Neural cell (in vitro differentiated cells): ENCODE results near the gene EIF4H. TPM values are rescaled to one million over a fixed set of nuclear protein-coding genes. Genes with fewer than 3 reads are reported as not detected.

ENCODE experiments used
- H2AFZ ChIP-seq: fragments of 200-600, 300-800 bp; sonication (generic), shearing (Covaris generic); 2 replicates; pipeline ENCODE4 v1.6.0; 2014; ENCODE audit warnings: low read depth, mild to moderate bottlenecking, antibody characterized with exemption, low read length, moderate library complexity
- H3F3A ChIP-seq: fragments of 200-600 bp; shearing (Covaris generic); 2 replicates; pipeline ENCODE4 v1.6.1; 2016; ENCODE audit warnings: mild to moderate bottlenecking, moderate library complexity, mixed read lengths, antibody characterized with exemption, low read length; ENCODE audit not compliant: insufficient read depth, poor library complexity, severe bottlenecking
- H3K27ac ChIP-seq: fragments of 200-600, 300-800 bp; sonication (generic), shearing (Covaris generic); 2 replicates; pipeline ENCODE4 v1.5.1; 2014; ENCODE audit warnings: mild to moderate bottlenecking, low read length, moderate library complexity
- H3K27me3 ChIP-seq: fragments of 300-800, 200-600 bp; sonication (generic), shearing (Covaris generic); 2 replicates; pipeline ENCODE4 v1.6.0; 2014; ENCODE audit warnings: mild to moderate bottlenecking, low read depth, low read length, moderate library complexity; ENCODE audit not compliant: insufficient read depth
- H3K36me3 ChIP-seq: fragments of 300-800, 200-600 bp; sonication (generic), shearing (Covaris generic); 2 replicates; pipeline ENCODE4 v1.5.1; 2014; ENCODE audit warnings: mild to moderate bottlenecking, antibody characterized with exemption, low read length, moderate library complexity; ENCODE audit not compliant: insufficient read depth
- H3K4me2 ChIP-seq: fragments of 300-800, 200-600 bp; sonication (generic), shearing (Covaris generic); 2 replicates; pipeline ENCODE4 v1.6.0; 2014; ENCODE audit warnings: mild to moderate bottlenecking, low read length
- H3K4me3 ChIP-seq: fragments of 300-800, 200-600 bp; sonication (generic), shearing (Covaris generic); 2 replicates; pipeline ENCODE4 v1.5.1; 2014; ENCODE audit warnings: mild to moderate bottlenecking, low read length, moderate library complexity
- H3K79me2 ChIP-seq: fragments of 200-600 bp; shearing (Covaris generic); replicated peaks from 2 replicates; pipeline ENCODE4 v1.6.0; 2014; ENCODE audit warnings: mild to moderate bottlenecking, low read length, moderate library complexity; ENCODE audit not compliant: insufficient read depth
- H3K9ac ChIP-seq: fragments of 300-800, 200-600 bp; sonication (generic), shearing (Covaris generic); 2 replicates; pipeline ENCODE4 v1.6.1; 2016; ENCODE audit warnings: mild to moderate bottlenecking, low read length, mixed read lengths
- H3K9me2 ChIP-seq: fragments of 200-600 bp; shearing (Covaris generic); 2 replicates; pipeline ENCODE4 v1.6.1; 2016; ENCODE audit warnings: mild to moderate bottlenecking, low read length, mixed read lengths; ENCODE audit not compliant: insufficient read depth
- H3K9me3 ChIP-seq: fragments of 200-600, 300-800 bp; sonication (generic), shearing (Covaris generic); 2 replicates; pipeline ENCODE4 v1.6.1; 2016; ENCODE audit warnings: mild to moderate bottlenecking, mixed run types, low read length, moderate library complexity, mixed read lengths
- H4K20me1 ChIP-seq: fragments of 200-600 bp; shearing (Covaris generic); 2 replicates; pipeline ENCODE4 v1.6.1; 2016; ENCODE audit warnings: mild to moderate bottlenecking, mixed run types; ENCODE audit not compliant: insufficient read depth
- EP300 ChIP-seq: fragments of 450-650 bp; conservative IDR thresholded peaks from 2 replicates; pipeline ENCODE4 v1.6.1; 2014; ENCODE audit warnings: antibody characterized with exemption, mild to moderate bottlenecking, moderate library complexity; ENCODE audit not compliant: poor library complexity, severe bottlenecking
- EZH2 ChIP-seq: fragments of 200-600, 300-800 bp; shearing (Covaris generic), sonication (generic); IDR thresholded peaks from 2 replicates; pipeline ENCODE4 v1.6.1; 2014; ENCODE audit warnings: antibody characterized with exemption, low read length, borderline replicate concordance, mild to moderate bottlenecking; ENCODE audit not compliant: insufficient read depth, poor library complexity, severe bottlenecking
- MXI1 ChIP-seq: fragments of 450-650 bp; conservative IDR thresholded peaks from 2 replicates; pipeline ENCODE4 v1.6.1; 2014; ENCODE audit warnings: antibody characterized with exemption, mild to moderate bottlenecking; ENCODE audit not compliant: poor library complexity, severe bottlenecking
- POLR2AphosphoS5 ChIP-seq: IDR thresholded peaks from 2 replicates; pipeline ENCODE4 v1.6.1; 2012
- RAD21 ChIP-seq: fragments of 450-650 bp; conservative IDR thresholded peaks from 2 replicates; pipeline ENCODE4 v1.6.1; 2014; ENCODE audit warnings: antibody characterized with exemption, mild to moderate bottlenecking, moderate library complexity
- SMC3 ChIP-seq: fragments of 450-650 bp; conservative IDR thresholded peaks from 2 replicates; pipeline ENCODE4 v1.6.1; 2014; ENCODE audit warnings: antibody characterized with exemption, mild to moderate bottlenecking, moderate library complexity; ENCODE audit not compliant: poor library complexity
- TAF1 ChIP-seq: IDR thresholded peaks from 2 replicates; pipeline ENCODE4 v1.6.1; 2012; ENCODE audit warnings: low read depth
- polyA plus RNA-seq: library from polyadenylated mRNA; depleted of rRNA; stranded (reverse); fragments of >200 nt; gene quantifications from 2 replicates; pipeline ENCODE4 v1.2.3, GENCODE V29; 2014
- TF ChIP-seq, protein P1 (sequence below): IDR thresholded peaks from 2 replicates; pipeline ENCODE4 v1.6.1; 2012; ENCODE audit warnings: borderline replicate concordance
- TF ChIP-seq, protein P2 (sequence below): fragments of 450-650 bp; IDR thresholded peaks from 2 replicates; pipeline ENCODE4 v1.5.1; 2014; ENCODE audit warnings: antibody characterized with exemption, mild to moderate bottlenecking, moderate library complexity; ENCODE audit not compliant: poor library complexity, severe bottlenecking

EIF4H gene
- polyA plus RNA-seq, 1 donor from 2014 or later: 170 TPM

DNA sequence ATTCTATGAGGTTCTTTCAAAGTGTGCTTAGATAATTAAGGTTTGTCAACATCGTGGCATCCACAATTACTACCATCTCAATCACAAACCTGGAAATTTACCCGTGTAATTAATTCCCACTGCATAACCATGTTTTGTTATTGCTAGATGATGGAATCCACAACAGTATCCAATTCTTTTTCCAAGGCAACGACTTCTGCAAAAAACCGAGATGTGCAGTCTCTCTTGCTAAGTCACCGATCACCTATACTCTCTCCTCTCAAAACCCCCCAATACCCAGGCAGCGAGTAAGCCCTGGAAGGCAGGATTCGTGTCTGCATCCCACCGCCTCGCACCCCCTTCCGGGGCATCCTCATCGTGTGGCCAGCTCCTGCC is 678 bp upstream of the EIF4H start:
- TF ChIP-seq, protein P1, sequence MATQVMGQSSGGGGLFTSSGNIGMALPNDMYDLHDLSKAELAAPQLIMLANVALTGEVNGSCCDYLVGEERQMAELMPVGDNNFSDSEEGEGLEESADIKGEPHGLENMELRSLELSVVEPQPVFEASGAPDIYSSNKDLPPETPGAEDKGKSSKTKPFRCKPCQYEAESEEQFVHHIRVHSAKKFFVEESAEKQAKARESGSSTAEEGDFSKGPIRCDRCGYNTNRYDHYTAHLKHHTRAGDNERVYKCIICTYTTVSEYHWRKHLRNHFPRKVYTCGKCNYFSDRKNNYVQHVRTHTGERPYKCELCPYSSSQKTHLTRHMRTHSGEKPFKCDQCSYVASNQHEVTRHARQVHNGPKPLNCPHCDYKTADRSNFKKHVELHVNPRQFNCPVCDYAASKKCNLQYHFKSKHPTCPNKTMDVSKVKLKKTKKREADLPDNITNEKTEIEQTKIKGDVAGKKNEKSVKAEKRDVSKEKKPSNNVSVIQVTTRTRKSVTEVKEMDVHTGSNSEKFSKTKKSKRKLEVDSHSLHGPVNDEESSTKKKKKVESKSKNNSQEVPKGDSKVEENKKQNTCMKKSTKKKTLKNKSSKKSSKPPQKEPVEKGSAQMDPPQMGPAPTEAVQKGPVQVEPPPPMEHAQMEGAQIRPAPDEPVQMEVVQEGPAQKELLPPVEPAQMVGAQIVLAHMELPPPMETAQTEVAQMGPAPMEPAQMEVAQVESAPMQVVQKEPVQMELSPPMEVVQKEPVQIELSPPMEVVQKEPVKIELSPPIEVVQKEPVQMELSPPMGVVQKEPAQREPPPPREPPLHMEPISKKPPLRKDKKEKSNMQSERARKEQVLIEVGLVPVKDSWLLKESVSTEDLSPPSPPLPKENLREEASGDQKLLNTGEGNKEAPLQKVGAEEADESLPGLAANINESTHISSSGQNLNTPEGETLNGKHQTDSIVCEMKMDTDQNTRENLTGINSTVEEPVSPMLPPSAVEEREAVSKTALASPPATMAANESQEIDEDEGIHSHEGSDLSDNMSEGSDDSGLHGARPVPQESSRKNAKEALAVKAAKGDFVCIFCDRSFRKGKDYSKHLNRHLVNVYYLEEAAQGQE: no peak
- TF ChIP-seq SMC3 (no peak), POLR2AphosphoS5 (no peak), MXI1 (no peak), EZH2 (no peak), RAD21 (no peak), TAF1 (no peak), EP300 (no peak)
- TF ChIP-seq, protein P2, sequence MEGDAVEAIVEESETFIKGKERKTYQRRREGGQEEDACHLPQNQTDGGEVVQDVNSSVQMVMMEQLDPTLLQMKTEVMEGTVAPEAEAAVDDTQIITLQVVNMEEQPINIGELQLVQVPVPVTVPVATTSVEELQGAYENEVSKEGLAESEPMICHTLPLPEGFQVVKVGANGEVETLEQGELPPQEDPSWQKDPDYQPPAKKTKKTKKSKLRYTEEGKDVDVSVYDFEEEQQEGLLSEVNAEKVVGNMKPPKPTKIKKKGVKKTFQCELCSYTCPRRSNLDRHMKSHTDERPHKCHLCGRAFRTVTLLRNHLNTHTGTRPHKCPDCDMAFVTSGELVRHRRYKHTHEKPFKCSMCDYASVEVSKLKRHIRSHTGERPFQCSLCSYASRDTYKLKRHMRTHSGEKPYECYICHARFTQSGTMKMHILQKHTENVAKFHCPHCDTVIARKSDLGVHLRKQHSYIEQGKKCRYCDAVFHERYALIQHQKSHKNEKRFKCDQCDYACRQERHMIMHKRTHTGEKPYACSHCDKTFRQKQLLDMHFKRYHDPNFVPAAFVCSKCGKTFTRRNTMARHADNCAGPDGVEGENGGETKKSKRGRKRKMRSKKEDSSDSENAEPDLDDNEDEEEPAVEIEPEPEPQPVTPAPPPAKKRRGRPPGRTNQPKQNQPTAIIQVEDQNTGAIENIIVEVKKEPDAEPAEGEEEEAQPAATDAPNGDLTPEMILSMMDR: no peak
- no peaks in the 10 kb centered on the region for H3K9me2 ChIP-seq
- H3K4me2 ChIP-seq: peak overlapping the region; percentile 85
- H3K36me3 ChIP-seq: no peaks in the 10 kb centered on the region
- H3F3A ChIP-seq: no peaks in the 10 kb centered on the region
- peak overlapping the region; percentile 93 for H2AFZ ChIP-seq
- H3K27ac ChIP-seq: peak overlapping the region; percentile 84
- H3K9ac ChIP-seq: peak overlapping the region; percentile 98
- peak overlapping the region; percentile 98 for H3K4me3 ChIP-seq
- peaks cover 40% of the 10 kb centered on the region for H3K79me2 ChIP-seq
- H3K9me3 ChIP-seq: no peaks in the 10 kb centered on the region
- H4K20me1 ChIP-seq: peaks cover 4% of the 10 kb centered on the region
- no peaks in the 10 kb centered on the region for H3K27me3 ChIP-seq

DNA sequence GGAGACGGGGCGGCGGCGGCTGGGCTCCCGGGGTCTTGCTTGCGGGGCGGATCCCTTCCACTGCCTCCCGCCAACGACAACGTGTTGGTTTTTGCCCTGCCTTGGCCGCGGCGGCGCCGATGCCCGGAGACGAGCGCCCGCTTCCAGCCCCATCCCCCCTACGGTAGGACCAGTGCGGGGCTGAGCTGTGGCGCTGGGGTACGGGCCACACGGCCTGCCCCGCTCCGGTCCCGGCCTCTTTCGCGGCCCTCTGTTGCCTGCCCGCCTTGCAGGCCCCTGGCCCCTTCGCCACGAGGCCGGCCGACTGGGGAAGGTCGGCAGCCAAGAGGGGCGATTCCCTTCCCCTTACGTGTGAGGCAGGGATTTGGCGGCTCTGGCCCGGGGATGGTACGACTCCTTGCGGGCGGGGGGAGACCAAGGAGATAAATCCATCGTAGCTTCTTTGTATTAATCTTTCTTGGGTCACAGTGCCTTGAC is 488 bp downstream of the EIF4H start:
- H3K9me3 ChIP-seq: no peaks in the 10 kb centered on the region
- TF ChIP-seq EP300 (no peak), TAF1 (no peak), SMC3 (no peak), MXI1 (no peak)
- TF ChIP-seq, protein P1: no peak
- H2AFZ ChIP-seq: peak overlapping the region; percentile 77

More for the DNA sequence above, 488 bp downstream of the EIF4H start:
- Histone ChIP-seq H3K27me3 (no peaks in the 10 kb centered on the region), H3K9me2 (no peaks in the 10 kb centered on the region), H3K4me3 (peak overlapping the region; percentile 98), H3K4me2 (peak overlapping the region; percentile 95), H3K27ac (peak overlapping the region; percentile 92), H3F3A (no peaks in the 10 kb centered on the region), H3K9ac (peak overlapping the region; percentile 98), H4K20me1 (peaks cover 4% of the 10 kb centered on the region), H3K36me3 (no peaks in the 10 kb centered on the region), H3K79me2 (peaks cover 52% of the 10 kb centered on the region)
